DMS53 (cell line): ENCODE results near the gene TMEM59.
"Not testable (repeated sequence)": the region's sequence is repeated elsewhere in the genome, so short reads cannot be mapped to it uniquely, and the experiment has no call there.

Experiments used
- DNase-seq: peaks from one replicate; lab custom pipeline; 2025; lab: John Stamatoyannopoulos, UW

Gene TMEM59, protein sequence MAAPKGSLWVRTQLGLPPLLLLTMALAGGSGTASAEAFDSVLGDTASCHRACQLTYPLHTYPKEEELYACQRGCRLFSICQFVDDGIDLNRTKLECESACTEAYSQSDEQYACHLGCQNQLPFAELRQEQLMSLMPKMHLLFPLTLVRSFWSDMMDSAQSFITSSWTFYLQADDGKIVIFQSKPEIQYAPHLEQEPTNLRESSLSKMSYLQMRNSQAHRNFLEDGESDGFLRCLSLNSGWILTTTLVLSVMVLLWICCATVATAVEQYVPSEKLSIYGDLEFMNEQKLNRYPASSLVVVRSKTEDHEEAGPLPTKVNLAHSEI

DNA sequence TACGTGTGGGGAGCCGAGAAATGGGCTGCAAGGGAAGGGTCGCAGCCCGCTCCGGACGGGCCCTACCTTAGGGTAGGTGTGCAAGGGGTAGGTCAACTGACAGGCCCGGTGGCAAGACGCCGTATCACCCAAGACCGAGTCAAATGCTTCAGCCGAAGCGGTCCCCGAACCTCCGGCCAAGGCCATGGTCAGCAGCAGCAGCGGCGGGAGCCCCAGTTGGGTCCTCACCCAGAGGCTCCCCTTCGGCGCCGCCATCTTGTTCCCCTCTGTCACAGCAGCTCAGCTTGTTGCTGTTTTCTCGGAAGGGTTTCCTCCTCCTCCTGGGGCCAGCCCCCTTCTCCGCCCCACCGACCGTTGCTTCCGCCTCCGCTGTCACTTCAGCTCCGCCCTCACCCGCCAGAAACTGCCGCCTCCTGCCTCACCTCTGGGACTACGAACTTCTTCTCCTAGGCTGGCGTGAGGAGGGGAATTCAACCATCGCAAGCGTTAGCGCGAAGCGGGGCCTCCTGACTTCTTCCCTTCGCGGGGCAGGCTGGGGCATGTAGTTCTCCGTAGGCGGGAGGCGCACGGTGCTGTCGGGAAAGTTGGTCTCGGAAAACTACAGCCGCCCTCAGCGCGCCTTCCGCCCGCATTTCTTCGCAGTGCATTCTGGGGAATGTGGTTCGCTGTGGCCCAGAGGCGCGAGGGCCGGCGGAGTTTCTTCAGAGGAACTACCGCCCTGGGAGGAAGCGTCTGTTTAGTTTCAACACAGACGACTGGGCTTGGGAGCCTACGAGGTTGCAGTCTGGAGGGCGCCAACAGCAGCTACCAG lies at the start of gene TMEM59, which contains the start of gene TCEANC2:
Gene TMEM59, minus strand, starts transcription at position 271 of the 811 bp plus-strand sequence. Its CDS starts 16 bp downstream, at position 255.
Gene TCEANC2, plus strand, starts transcription at position 675 of the 811 bp plus-strand sequence. CDS start 815 bp downstream, outside the sequence.
- peak; percentile 100 for DNase-seq

DNA sequence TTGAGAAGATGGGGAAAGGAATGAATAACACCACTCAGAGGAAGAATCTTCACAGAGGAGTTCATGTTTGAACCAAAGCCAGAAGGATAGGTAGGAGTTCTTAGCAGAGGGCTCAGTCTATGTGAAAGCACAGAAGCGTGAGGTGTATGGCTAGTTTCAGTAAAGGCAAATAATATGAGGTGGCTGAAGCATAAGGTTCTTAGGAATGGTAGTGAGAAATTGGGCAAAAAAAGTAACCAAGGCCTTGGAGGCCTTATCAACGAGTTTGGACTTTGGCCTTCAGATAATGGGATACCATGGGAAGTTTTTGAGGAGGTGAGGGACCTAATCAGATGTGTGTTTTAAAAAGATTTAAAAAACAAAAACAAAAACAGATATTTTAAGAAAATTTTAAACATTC lies 47.5 kb upstream of the TMEM59 start:
- no peak for DNase-seq

DNA sequence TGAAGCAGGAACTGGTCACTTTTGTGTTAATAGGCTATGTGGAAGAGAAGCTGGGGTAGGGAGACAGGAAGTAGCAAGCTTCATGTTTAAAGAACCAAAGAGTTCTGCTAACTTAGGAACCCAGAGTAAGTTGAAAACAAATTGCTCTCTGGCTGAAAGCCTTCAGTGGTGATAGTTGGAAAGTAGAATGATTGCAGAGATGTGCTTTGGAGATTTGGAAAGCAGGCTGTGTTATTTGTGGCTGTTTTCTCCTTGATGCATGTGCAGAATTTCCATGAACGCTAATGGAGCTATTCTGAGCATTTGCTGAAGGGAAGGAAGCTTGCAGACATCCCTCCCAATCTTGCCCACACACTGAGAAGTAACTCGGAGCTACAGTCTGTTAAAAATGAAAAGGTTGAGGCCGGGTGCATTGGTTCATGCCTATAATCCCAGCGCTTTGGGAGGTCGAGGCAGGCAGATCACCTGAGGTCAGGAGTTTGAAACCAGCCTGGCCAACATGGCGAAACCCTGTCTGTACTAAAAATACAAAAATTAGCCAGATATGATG lies 46.1 kb upstream of the TMEM59 start:
- no peak for DNase-seq

DNA sequence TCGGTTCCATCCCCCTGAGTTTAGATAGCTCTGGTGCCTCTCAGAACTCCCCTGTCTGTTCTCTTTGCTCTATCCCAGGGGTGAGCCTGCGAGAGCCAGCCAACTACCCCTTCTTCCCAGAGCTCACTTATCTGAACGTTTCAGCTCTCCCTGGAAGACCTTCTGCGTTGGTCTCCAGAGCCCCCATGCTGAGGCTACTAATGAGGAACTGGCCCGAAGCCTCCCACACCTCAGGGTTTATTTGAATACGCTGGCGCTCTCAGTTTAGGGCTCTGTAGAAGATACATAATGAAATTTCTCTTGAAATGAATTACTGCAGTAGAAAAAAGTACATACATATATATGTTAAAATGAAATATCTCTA lies 43.9 kb upstream of the TMEM59 start:
- DNase-seq: no peak

DNA sequence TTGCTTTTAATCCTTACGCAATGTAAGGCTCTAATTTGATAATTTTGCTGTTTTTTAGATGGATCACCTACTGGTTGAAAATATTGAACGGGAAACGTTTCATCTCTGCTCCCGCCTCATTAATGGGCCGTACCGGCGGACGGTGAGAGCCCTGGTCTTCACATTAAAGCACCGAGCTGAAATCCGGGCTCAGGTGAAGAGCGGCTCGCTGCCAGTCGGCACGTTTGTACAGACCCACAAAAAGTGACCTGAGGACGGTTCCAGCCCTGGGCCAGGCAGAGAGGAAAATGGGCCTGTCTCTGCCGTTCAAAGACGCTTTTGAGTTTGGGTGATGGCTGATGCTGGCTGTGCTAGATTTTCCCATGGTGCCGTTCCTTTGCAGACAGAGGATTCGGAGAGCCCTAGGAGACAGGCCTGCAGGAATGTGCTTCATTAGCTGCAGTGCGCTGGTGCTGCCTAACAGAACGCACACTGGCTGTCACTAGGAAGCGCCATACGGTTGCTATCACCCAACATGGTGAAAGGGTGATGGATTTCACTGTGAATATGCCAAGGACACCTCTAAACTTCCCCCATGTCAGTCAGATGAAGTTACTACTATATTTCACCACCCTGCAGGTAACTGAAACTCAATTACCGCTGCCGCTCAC lies 43.3 kb upstream of the TMEM59 start:
- DNase-seq: no peak

DNA sequence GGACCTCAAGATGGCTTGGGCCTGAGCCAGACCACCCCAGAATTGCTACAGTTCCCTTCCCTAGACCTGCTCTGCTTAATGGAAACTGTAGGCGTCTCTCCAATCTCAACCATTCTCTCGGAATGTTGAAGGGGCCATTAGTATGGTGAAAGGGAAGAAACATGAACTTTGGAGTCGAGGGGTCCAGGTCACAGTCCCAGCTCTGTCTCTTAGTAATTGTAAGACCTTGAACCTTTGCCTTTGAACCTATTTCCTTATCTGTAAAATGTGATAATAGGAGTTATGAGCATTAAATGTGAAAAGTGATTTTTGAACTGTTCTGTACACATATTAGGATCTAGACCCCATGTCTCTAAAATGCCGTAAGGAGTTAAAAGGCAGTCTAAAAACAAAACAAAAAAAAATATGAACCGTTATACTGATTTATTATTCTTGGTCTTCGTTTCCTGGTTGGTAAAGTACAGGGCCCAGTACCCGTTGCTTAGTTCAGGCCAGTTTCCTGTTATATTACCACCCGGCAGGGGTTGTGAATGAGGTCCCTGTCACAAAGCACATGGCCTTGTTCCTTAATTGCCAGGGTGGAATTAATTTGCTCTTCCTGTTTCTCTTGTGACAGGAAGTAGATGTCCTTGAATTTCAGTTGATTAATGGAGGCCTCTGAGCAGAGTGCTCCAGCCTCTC lies 42.7 kb upstream of the TMEM59 start:
- DNase-seq: no peak

DNA sequence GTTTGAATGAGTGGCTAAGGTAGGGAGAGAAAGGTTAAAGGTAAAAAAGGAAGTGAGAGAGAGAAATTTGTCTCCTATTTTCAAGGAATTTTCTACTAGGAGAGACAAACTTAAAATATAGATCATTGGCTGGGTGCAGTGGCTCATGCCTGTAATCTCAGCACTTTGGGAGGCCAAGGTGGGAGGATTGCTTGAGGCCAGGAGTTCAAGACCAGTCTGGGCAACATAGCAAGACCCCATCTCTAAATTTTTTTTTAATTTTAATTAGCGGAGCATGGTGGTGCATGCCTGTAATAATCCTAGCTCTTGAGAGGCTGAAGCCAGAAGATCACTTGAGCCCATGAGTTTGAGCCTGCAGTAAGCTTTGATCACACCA lies 41.7 kb upstream of the TMEM59 start:
- DNase-seq: not testable (repeated sequence)

DNA sequence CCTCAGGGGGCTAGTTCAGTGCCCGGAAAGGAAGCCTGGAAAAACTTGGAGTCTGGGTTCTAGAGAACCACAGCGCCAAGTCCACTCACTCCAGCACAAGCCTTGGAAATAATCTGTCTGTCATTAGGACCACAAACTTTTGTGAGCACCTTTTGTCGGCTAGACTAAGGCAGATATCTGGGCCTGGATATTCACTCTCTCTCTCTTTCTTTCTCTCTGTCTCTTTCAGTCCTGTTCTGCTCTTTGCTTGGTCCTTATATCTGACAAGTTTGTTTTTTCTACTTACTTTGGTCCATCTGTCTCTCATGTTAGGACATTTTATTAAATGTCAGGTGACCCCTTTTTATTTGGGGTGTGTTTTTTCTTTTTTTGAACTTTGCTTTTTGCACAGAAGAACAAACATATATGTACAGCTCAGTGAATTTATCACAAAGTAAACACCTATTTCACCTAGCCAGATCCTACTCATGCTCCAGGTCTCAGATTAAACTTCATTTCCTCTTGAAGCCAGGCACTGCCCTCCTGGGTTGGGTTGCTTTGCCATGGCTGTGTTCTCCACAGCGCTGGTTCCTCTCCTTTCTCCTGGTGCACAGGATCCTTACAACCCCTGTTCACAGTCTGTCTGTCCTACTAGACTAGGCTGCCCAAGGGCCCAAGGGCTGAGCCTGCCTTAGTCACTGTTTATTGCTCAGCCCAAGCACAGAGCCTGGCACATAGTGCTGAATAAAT lies 41.2 kb upstream of the TMEM59 start:
- peak; percentile 29 for DNase-seq

DNA sequence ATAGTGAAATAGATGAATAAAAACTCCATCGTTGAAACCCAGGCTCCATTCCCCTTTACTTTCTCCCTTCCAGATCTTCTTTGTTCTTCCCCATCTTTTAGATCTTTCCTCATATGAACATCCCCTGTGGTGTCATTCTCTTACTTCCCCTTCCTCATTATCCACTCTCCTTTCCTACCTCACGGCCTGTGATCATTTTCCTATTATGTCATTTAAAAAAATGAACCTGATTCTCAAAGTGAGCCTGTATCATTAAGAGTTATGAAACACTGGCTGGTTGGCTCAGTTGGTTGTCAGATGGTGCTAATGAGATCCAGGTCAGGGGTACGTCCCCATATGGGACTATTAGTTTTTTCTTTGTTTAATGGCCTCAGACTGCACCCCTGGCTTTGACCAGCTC lies 38.7 kb upstream of the TMEM59 start:
- DNase-seq: no peak

DNA sequence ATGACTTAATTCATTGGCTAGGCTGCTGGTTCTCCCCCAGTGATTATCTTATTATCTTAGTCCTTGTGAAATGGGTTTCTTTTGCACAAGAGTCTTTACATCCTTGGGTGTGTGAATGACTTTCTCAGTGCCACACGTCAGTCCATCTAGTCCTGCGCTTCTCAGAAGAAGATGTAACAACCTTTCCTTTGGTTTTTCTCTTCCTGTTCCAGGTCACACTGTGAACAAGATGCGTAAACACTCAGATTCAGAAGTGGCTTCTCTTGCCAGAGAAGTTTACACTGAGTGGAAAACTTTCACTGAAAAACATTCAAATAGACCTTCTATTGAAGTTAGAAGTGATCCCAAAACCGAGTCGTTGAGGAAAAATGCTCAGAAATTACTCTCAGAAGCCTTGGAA lies 35.4 kb upstream of the TMEM59 start:
- peak; percentile 36 for DNase-seq

DNA sequence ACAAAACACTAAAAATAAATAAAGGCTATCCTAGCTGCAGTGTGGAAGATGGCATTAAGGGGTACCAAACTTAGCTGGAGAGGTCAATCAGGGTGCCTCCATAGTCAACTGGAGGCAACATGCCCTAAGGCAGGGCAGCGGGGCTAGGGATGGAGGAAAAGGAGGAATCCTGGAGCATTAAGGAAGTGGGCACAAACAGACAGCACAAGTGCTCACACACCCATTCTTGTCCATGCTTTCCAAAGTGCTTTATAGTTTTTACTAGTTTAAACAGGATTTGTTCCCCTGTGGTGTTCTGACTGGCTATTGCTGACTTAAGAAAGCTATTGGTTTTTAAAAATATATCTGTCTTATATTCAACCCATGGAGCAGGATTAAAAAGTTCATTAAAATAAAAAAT lies 33.8 kb upstream of the TMEM59 start:
- DNase-seq: no peak

DNA sequence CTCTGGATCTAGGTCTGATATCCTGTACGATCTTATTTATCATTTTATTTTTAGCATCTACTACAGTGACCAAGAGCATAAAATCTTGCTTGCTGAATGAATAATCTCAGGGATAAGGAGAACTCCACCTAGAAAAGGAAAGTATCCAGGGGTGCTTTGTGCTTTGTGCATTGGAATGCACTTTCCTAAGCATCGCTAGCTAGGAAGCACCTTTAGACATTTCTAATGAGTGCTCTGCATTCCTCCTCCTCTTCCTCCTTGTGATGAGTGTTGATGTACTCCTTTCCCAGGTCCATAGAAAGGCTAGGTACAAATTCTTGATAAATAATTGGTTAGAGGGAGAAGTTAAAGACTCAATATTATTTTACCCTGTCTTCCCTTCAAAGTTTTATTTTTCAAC lies 31.8 kb upstream of the TMEM59 start:
- no peak for DNase-seq

DNA sequence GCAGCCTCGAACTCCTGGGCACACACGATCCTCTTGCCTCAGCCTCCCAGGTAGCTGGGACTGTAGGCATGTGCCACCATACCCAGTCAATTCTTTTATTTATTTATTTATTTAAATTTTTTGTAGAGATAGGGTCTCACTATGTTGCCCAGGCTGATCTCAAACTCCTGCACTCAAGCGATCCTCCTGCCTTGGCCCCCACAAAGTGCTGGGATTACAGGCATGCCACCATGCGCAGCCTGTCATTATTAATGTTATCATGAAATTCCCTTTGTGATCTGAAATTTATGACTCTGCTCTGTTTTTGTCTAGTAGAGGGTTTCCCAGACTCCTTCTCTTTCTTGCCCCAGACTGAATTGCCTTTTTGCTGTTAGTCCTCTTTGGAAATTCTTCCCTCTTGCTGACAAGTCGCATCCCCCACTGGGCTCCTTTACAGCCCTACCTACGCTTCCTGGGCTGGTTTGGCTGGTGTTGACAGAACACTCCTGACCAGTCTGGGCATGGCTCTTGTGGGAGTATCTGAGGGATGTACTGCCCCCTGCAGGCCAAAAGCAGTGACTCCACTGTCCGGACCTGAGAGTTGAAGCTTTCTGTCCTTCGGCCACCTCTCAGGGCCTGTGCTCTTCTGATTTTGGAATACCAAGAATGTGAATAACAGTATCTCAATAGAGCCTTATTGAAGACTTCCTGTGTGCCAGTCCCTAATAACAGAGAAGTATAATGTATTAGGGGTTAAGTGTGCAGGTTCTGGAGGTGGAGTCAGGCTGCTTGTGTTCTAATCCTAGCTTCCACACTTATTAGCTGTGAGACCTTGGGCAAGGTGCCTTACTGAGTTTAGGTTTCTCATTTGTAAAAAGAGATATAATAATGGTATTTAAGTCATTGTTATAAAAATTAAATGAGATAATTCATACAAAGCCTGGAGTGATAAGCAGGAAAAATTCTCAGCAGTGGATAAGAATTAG lies 28.6 kb upstream of the TMEM59 start:
- peak; percentile 97 for DNase-seq

DNA sequence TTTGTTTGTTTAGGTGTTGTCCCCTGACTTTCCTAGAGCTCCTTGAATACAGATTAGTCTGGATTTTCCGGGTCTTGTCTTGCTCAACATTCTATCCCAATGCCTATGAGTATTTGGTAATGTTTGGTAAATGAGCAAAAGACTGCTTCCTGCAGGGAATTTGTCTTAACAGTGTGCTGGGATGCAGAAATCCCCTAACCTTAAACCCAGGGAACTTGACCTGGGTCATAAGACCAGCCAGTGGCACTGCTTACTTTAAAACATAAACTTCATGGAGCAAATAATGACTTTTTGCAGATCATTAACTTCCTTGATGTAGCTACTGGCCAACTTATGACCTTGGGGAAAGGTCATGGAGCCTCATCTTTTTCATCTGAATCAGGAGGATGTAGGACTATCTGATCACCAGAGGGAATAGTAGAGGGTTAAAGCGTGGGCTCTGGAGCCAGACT lies 27.6 kb upstream of the TMEM59 start:
- DNase-seq: no peak

DNA sequence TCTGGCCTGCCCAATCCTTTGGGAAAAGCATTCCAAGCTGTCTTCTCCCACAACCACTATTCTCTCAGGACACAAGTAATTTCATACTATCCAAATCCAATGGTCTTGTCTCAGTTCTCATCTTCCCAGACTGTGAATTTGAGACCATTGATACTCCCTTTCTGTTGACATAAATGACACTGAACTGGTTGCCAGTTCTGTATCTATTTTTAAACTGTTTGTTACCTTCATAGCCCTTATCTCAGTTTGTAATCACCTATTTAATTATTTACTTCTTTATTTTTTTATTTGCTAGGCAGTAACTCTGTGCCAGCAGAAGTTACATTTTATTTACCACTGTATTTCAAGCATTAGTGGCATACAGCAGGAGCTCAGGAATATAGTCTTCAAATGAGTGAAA lies 24.4 kb upstream of the TMEM59 start:
- no peak for DNase-seq

DNA sequence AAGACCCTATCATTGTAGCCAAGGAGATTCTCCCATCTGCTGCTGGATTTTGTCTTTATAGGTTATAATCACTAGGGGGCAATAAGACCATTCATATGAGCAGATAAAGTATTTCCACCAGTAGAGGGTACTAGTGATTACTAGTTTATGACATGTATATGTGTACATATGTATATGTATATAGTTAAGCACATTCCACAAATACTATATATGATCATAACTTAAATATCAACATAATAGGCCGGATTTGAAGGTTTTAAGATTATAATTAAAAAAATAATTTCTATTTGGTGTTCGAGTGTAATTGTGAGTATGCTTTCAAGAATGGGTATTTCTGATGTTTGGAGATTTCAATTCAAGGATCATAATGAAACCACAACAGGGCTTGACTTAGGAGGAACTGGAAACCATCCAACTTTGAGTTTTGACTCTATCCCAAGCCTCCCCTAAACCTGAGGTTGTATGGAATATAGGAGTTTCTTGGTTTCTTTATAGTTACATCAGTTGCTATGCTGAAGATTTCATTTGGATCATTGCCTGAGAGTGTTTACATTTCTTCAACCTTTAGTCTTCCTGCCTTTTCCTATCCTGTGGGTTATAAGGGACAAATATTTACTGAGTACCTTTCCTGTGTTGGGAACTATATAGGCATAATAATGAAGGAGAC lies 17.3 kb upstream of the TMEM59 start:
- peak; percentile 82 for DNase-seq

DNA sequence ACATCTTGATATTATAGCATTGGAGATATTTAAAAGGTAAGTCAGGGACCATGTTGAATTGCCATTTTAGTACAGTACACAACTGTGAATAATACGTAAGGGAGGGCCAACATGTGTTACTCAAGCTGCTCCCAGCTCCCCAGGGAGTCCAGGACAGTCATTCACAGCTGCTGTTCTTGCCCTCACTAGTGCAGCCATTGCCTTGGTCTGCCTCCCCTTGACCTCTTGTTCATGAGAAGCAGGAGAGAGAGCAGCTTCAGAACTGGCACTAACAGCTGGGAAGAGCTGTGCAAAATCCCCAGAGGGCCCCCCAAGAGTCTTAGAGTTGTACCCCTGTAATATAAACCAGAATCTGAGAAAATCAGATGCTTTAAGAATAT lies 16.8 kb upstream of the TMEM59 start:
- DNase-seq: peak; percentile 68

DNA sequence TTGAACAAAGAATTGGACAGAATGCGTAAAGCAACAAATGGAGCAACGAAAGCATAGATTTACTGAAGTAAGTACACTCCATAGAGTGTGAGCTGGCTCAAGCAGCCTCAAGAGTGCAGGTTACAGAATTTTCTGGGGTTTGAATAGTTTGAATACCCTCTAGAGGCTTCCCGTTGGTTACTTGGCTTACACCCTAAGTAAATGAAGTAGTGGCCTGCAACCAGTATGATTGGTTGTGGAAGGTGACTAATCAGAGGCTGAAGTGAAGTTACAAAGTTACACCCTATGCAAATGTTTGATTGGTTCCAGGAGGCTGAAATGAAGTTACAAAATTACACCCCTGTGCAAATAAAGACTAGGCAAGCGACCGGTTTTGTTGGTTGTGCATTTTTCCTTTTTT lies 11.3 kb upstream of the TMEM59 start:
- no peak for DNase-seq

DNA sequence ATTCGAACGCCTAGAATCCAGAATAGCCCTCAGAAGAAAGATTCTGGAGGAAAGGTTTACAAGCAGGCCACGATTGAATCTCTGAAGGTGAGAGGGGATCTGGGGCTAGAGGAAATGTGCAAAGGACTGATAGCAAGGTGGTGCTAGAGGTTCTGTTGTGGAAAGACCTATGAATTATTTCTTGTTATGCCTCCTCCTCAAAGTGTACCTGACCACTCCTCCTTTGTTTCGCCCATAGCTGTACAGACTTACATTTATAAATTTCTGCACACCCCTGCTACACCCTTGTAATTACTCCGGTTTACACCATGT lies 1.4 kb upstream of the TMEM59 start:
- peak; percentile 29 for DNase-seq
